ENCODE data around the gene DIP2C. TPM values are rescaled to one million over a fixed set of nuclear protein-coding genes. Genes with fewer than 3 reads are reported as not detected.

The DIP2C gene
- total RNA-seq, 1 donor from 2014 or later, result 0.53 TPM

- TF ChIP-seq, protein P1, sequence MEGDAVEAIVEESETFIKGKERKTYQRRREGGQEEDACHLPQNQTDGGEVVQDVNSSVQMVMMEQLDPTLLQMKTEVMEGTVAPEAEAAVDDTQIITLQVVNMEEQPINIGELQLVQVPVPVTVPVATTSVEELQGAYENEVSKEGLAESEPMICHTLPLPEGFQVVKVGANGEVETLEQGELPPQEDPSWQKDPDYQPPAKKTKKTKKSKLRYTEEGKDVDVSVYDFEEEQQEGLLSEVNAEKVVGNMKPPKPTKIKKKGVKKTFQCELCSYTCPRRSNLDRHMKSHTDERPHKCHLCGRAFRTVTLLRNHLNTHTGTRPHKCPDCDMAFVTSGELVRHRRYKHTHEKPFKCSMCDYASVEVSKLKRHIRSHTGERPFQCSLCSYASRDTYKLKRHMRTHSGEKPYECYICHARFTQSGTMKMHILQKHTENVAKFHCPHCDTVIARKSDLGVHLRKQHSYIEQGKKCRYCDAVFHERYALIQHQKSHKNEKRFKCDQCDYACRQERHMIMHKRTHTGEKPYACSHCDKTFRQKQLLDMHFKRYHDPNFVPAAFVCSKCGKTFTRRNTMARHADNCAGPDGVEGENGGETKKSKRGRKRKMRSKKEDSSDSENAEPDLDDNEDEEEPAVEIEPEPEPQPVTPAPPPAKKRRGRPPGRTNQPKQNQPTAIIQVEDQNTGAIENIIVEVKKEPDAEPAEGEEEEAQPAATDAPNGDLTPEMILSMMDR (IDR thresholded peaks at IDR 0.05; ENCODE audit: insufficient read depth, low read length, severe bottlenecking), result no peak
- DNase-seq (ENCODE audit: low read depth) (no peak), FAIRE-seq (no peak)
- no peaks in the 10 kb centered on the region for H3K27me3 ChIP-seq (ENCODE audit: control insufficient read depth, insufficient read depth, low read length)
- no peak overlapping the region for H3K4me3 ChIP-seq (ENCODE audit: low read depth, low read length)
- no peaks in the 10 kb centered on the region for H3K36me3 ChIP-seq (ENCODE audit: control insufficient read depth, insufficient read depth, low read length)
Observed at GRCh38 chr10:608331-609261, 80.9 kb downstream of the DIP2C start.

GRCh38 chr10:607545-608185 lies 81.8 kb downstream of the DIP2C start:
- Histone ChIP-seq H3K27me3 (ENCODE audit: control insufficient read depth, insufficient read depth, low read length) (no peaks in the 10 kb centered on the region), H3K4me3 (ENCODE audit: low read depth, low read length) (no peak overlapping the region), H3K36me3 (ENCODE audit: control insufficient read depth, insufficient read depth, low read length) (no peaks in the 10 kb centered on the region)
- TF ChIP-seq, protein P1 (IDR thresholded peaks at IDR 0.05; ENCODE audit: insufficient read depth, low read length, severe bottlenecking), result no peak
- FAIRE-seq, result no peak
- no peak for DNase-seq (ENCODE audit: low read depth)

DNA sequence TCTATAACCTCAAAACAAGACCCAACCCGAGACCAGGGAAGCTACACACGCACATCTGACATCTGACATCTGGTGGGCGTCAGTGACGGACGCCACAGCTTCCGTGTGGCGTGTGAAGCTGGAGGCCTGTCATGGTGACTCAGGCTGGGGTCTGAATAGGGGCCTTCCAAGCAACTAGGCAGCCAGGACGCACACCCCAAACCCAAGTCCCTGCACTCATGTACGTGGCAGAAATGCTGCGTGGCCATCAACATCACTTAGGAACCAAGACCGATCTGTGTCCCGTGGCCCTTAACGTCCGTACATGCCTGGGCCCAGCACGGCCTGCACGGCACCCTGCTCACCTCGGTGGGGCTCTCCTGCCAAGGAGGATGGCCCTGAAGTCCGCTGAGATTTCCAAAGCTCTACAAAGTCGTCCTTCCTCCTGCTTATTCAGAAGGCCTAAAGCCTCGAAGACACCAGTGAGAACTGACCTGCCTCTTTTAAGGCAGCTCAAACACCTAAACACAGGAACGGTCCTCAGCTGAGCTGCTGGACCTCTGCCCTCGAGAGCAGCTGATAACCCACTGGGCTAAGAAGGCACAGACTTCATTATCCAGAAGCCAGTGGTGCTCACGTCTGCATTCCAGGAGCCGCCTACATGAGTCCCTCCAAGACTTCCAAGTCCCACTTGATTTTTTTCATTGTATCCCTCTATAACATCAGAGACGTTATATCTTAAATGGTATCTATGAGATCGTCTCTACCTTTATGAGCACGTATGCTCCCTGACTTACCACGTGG lies 82.5 kb downstream of the DIP2C start:
- FAIRE-seq (no peak), DNase-seq (ENCODE audit: low read depth) (no peak)
- H3K27me3 ChIP-seq (ENCODE audit: control insufficient read depth, insufficient read depth, low read length), result no peaks in the 10 kb centered on the region

DNA sequence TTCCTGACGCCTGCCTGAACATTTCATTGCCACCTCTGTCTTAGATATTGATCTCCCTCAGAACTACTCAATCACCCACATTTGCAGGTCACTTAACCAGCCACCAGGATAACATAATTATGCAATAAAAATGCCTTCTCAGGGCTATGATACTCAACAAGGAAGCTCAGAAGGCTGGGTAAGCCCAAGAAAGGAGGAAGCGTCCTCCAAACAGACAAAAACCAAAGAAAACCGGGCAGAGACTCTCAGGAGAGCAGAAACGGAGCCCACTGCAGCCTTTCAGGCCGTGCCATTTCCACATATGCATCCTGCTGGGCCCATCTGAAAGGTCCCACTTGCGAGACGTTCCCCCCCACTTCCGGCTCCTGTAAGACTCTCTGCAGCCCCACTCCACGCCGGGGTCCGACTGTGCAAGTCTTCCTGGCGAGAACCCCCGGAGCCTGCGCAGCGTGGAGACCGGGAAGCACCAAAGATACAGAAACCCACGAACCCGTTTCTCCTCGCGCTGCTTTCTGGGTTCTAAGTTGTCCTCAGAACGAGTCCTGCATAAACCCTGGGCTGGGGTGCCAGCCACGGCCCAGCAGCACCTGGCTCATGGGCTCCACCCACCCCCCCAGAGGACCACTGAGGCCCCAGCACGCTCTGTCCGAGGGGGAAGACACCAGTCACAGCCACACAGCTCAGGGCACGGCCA lies 83.7 kb downstream of the DIP2C start:
- Histone ChIP-seq H3K36me3 (ENCODE audit: control insufficient read depth, insufficient read depth, low read length) (no peaks in the 10 kb centered on the region), H3K4me3 (ENCODE audit: low read depth, low read length) (no peak overlapping the region), H3K27me3 (ENCODE audit: control insufficient read depth, insufficient read depth, low read length) (no peaks in the 10 kb centered on the region)
- FAIRE-seq (no peak), DNase-seq (ENCODE audit: low read depth) (no peak)
- TF ChIP-seq, protein P1 (IDR thresholded peaks at IDR 0.05; ENCODE audit: insufficient read depth, low read length, severe bottlenecking), result no peak

More for the DNA sequence above, 82.5 kb downstream of the DIP2C start:
- no peaks in the 10 kb centered on the region for H3K36me3 ChIP-seq (ENCODE audit: control insufficient read depth, insufficient read depth, low read length)
- H3K4me3 ChIP-seq (ENCODE audit: low read depth, low read length), result no peak overlapping the region
- TF ChIP-seq, protein P1 (IDR thresholded peaks at IDR 0.05; ENCODE audit: insufficient read depth, low read length, severe bottlenecking), result no peak

All from bronchial epithelial cell (primary cell).